Right lobe of liver (tissue), 4 donors: ENCODE results near the gene CCDC9.

ENCODE experiments used
- CTCF ChIP-seq, 4 donors: fragments of 200-600 bp in 3 of 4; fragments of 450-650 bp in 1 of 4; IDR thresholded peaks; one replicate each; pipeline versions ENCODE4 v1.5.1 to v1.8.0; 2016 to 2022; ENCODE audit warnings: antibody characterized with exemption in 4 of 4, mild to moderate bottlenecking in 2 of 4
- POLR2A ChIP-seq: fragments of 450-650 bp; IDR thresholded peaks from one replicate; pipeline ENCODE4 v1.6.1; 2017; ENCODE audit warnings: antibody characterized with exemption, mild to moderate bottlenecking
- donor health status: DM: no; HTN: no; CAD: no.
- donor health status: DM: no; HTN: no; CAD: no.
- donor health status: DM: no; HTN: yes; CAD: no.

GRCh38 chr19:47228168-47228936 is 28.0 kb upstream of the CCDC9 start:
- no peak for TF ChIP-seq CTCF (IDR thresholded peaks at IDR 0.05)
- TF ChIP-seq POLR2A, result no peak
